Measurements from ENCODE around the gene ZNF148.

DNA sequence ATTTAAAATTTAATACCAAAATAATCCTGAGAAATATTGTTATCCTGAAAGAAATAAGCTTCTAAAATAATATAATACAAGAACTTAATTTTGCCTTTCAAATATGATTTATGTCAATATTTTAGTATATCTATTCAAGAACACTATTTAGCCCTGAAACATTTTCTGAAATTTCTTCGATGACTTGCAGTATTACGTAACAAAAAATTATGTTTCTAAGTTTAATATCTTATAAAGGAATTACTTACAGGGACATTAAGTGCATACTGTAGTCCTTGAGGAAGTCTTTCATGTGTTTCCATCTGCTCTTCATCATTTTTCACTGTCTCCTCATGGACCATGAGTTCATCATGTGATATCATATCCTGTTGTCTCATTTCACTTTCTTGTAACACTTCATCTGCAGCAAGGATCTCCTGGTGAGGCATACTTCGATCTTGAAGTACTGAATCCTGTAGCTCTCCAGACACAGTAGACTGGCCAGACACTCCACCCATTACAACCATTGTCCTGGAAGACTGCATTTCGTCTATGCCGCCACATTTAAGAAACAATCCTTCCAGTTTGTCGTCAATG, 62.0 kb downstream of the ZNF148 start:
- TF ChIP-seq, protein P1, sequence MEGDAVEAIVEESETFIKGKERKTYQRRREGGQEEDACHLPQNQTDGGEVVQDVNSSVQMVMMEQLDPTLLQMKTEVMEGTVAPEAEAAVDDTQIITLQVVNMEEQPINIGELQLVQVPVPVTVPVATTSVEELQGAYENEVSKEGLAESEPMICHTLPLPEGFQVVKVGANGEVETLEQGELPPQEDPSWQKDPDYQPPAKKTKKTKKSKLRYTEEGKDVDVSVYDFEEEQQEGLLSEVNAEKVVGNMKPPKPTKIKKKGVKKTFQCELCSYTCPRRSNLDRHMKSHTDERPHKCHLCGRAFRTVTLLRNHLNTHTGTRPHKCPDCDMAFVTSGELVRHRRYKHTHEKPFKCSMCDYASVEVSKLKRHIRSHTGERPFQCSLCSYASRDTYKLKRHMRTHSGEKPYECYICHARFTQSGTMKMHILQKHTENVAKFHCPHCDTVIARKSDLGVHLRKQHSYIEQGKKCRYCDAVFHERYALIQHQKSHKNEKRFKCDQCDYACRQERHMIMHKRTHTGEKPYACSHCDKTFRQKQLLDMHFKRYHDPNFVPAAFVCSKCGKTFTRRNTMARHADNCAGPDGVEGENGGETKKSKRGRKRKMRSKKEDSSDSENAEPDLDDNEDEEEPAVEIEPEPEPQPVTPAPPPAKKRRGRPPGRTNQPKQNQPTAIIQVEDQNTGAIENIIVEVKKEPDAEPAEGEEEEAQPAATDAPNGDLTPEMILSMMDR (IDR thresholded peaks at IDR 0.05) = no peak
- TF ChIP-seq EP300 (IDR thresholded peaks at IDR 0.05) = no peak
- TF ChIP-seq CHD2 (IDR thresholded peaks at IDR 0.05; ENCODE audit: low read length, partially characterized antibody) = no peak
- no peak for TF ChIP-seq TP53 (CRISPR knock-in tag; IDR thresholded peaks at IDR 0.05)
- TF ChIP-seq CBX2 (IDR thresholded peaks at IDR 0.05; ENCODE audit: borderline replicate concordance, low read depth) = no peak
- TF ChIP-seq POLR2A (IDR thresholded peaks at IDR 0.05; ENCODE audit: low read length) = no peak
- no peak for TF ChIP-seq HDAC2 (IDR thresholded peaks at IDR 0.05)
- TF ChIP-seq ESRRA (IDR thresholded peaks at IDR 0.05; ENCODE audit: borderline replicate concordance, low read length) = no peak
- TF ChIP-seq CEBPB (IDR thresholded peaks at IDR 0.05) = no peak
- no peak for TF ChIP-seq SREBF2 (IDR thresholded peaks at IDR 0.05)
- TF ChIP-seq MYC (IDR thresholded peaks at IDR 0.05; ENCODE audit: borderline replicate concordance, low read length) = no peak
- TF ChIP-seq, protein P2, sequence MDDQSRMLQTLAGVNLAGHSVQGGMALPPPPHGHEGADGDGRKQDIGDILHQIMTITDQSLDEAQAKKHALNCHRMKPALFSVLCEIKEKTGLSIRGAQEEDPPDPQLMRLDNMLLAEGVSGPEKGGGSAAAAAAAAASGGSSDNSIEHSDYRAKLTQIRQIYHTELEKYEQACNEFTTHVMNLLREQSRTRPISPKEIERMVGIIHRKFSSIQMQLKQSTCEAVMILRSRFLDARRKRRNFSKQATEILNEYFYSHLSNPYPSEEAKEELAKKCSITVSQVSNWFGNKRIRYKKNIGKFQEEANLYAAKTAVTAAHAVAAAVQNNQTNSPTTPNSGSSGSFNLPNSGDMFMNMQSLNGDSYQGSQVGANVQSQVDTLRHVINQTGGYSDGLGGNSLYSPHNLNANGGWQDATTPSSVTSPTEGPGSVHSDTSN (IDR thresholded peaks at IDR 0.05) = no peak
- TF ChIP-seq, protein P3, sequence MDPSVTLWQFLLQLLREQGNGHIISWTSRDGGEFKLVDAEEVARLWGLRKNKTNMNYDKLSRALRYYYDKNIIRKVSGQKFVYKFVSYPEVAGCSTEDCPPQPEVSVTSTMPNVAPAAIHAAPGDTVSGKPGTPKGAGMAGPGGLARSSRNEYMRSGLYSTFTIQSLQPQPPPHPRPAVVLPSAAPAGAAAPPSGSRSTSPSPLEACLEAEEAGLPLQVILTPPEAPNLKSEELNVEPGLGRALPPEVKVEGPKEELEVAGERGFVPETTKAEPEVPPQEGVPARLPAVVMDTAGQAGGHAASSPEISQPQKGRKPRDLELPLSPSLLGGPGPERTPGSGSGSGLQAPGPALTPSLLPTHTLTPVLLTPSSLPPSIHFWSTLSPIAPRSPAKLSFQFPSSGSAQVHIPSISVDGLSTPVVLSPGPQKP (IDR thresholded peaks at IDR 0.05; ENCODE audit: low read depth, low read length) = no peak
